PC-9 (cell line): ENCODE results near the gene OTULIN. TPM values are rescaled to one million over a fixed set of nuclear protein-coding genes. Genes with fewer than 3 reads are reported as not detected.
A peak's percentile ranks its signal among the peaks of the same experiment; 100 is the strongest.

Source experiments
- BruUV-seq: library from RNA; stranded (reverse); fragments of 400-500 nt; replicated peaks from 2 replicates; lab custom pipeline; 2021; lab: Mats Ljungman, UMichigan
- CTCF ChIA-PET: fragments of 300-600 bp; sonication (Branson Sonifier 250); formaldehyde crosslinking; loops from one replicate; lab custom pipeline; 2022; ENCODE audit warnings: antibody characterized with exemption; lab: Charles Lee
- POLR2A ChIA-PET: fragments of 300-600 bp; sonication (Branson Sonifier 250); formaldehyde crosslinking; loops from one replicate; lab custom pipeline; 2022; ENCODE audit warnings: antibody characterized with exemption; ENCODE audit not compliant: unreplicated experiment; lab: Charles Lee
- DNase-seq, 2 experiments: peaks; one replicate each; pipeline versions ENCODE4 v3.0.0 to v3.0.0-alpha.2; 2015 to 2022; ENCODE audit warnings: mixed read lengths in 1 of 2
- H2AFZ ChIP-seq: fragments of 200-600 bp; sonication (generic); 2 replicates; pipeline ENCODE4 v1.8.1; 2017; ENCODE audit warnings: antibody characterized with exemption
- H3F3A ChIP-seq: fragments of 200-600 bp; sonication (generic); 2 replicates; pipeline ENCODE4 v1.8.1; 2017; ENCODE audit warnings: antibody characterized with exemption, mild to moderate bottlenecking, low read depth; ENCODE audit not compliant: insufficient read depth
- H3K27ac ChIP-seq: fragments of 200-600 bp; sonication (generic); 2 replicates; pipeline ENCODE4 v1.6.1; 2016; ENCODE audit warnings: mixed run types
- H3K27me3 ChIP-seq: fragments of 200-600 bp; sonication (generic); 2 replicates; pipeline ENCODE4 v1.6.1; 2016; ENCODE audit warnings: low read depth, mixed run types; ENCODE audit not compliant: insufficient read depth
- H3K36me3 ChIP-seq: fragments of 200-600 bp; sonication (generic); 2 replicates; pipeline ENCODE4 v1.6.1; 2016; ENCODE audit warnings: low read depth, mixed run types
- H3K4me1 ChIP-seq: fragments of 200-600 bp; sonication (generic); replicated peaks from 2 replicates; pipeline ENCODE4 v1.6.1; 2016; ENCODE audit warnings: mixed run types; ENCODE audit not compliant: insufficient read depth
- H3K4me2 ChIP-seq: fragments of 200-600 bp; sonication (generic); 2 replicates; pipeline ENCODE4 v1.6.1; 2017; ENCODE audit warnings: mixed run types
- H3K4me3 ChIP-seq: fragments of 200-600 bp; sonication (generic); 2 replicates; pipeline ENCODE4 v1.6.1; 2016; ENCODE audit warnings: mixed run types
- H3K79me2 ChIP-seq: fragments of 200-600 bp; sonication (generic); 2 replicates; pipeline ENCODE4 v1.6.1; 2017; ENCODE audit warnings: low read depth, mixed run types
- H3K9me2 ChIP-seq: fragments of 200-600 bp; sonication (generic); 2 replicates; pipeline ENCODE4 v1.8.1; 2017; ENCODE audit warnings: mild to moderate bottlenecking; ENCODE audit not compliant: insufficient read depth
- H3K9me3 ChIP-seq: fragments of 200-600 bp; sonication (generic); 2 replicates; pipeline ENCODE4 v1.8.1; 2016; ENCODE audit warnings: low read depth; ENCODE audit not compliant: insufficient read depth
- H4K20me1 ChIP-seq: fragments of 200-600 bp; sonication (generic); 2 replicates; pipeline ENCODE4 v1.8.1; 2017; ENCODE audit not compliant: insufficient read depth
- CTCF ChIP-seq: fragments of 200-600 bp; sonication (generic); conservative IDR thresholded peaks from 2 replicates; pipeline ENCODE4 v1.6.1; 2017; ENCODE audit warnings: mixed run types, antibody characterized with exemption, mild to moderate bottlenecking, moderate library complexity
- EZH2 ChIP-seq: fragments of 200-600 bp; sonication (generic); IDR thresholded peaks from 2 replicates; pipeline ENCODE4 v1.8.0; 2017; ENCODE audit warnings: antibody characterized with exemption, low read depth
- intact Hi-C: fragments of 100-400 bp; cut with micrococcal nuclease; formaldehyde crosslinking; loops from one replicate; pipeline ENCODE4 v1.10.0; 2022; ENCODE audit not compliant: unreplicated experiment
- total RNA-seq: library from RNA; stranded (reverse); gene quantifications from 2 replicates; pipeline ENCODE4 v1.2.3, GENCODE V29; 2021

OTULIN gene
- total RNA-seq, 1 experiment from 2014 or later: 77.2 TPM

GRCh38 chr5:14663734-14664269 lies 716 bp upstream of the OTULIN start:
- peak overlapping the region; percentile 91 for H3K4me2 ChIP-seq
- ChIA-PET CTCF (no interaction called here), POLR2A (no interaction called here)
- H3K4me1 ChIP-seq: peaks cover 28% of the 10 kb centered on the region
- intact Hi-C loops: loop anchor here (1.0 to 5.0 kb wide), 4 partner anchors 177 to 677 kb away; no protein-coding TSS in a partner anchor
- H3K79me2 ChIP-seq: peaks cover 43% of the 10 kb centered on the region
- peaks cover 14% of the 10 kb centered on the region for H4K20me1 ChIP-seq
- peak overlapping the region; percentile 73 for H3K4me3 ChIP-seq
- H3K9me3 ChIP-seq: no peaks in the 10 kb centered on the region
- no peaks in the 10 kb centered on the region for H3K36me3 ChIP-seq
- no peak for TF ChIP-seq EZH2
- H2AFZ ChIP-seq: peak overlapping the region; percentile 100
- TSS peak; percentile 73 for BruUV-seq
- no peaks in the 10 kb centered on the region for H3K9me2 ChIP-seq
- H3K27ac ChIP-seq: peak overlapping the region; percentile 21
- H3K27me3 ChIP-seq: no peaks in the 10 kb centered on the region
- DNase-seq: no peak
- 0 out of 2 replicates have a peak, but pooled peaks cover 10% of the 10 kb centered on the region for H3F3A ChIP-seq

GRCh38 chr5:14665101-14665822 lies 744 bp downstream of the OTULIN start:
- Histone ChIP-seq H2AFZ (peak overlapping the region; percentile 100), H3K27me3 (no peaks in the 10 kb centered on the region), H3F3A (0 out of 2 replicates have a peak, but pooled peaks cover 9% of the 10 kb centered on the region), H3K9me3 (no peaks in the 10 kb centered on the region), H4K20me1 (peaks cover 14% of the 10 kb centered on the region), H3K4me2 (peak overlapping the region; percentile 91), H3K4me1 (peaks cover 33% of the 10 kb centered on the region), H3K4me3 (peak overlapping the region; percentile 73), H3K27ac (no peak overlapping the region), H3K79me2 (peaks cover 58% of the 10 kb centered on the region), H3K36me3 (no peaks in the 10 kb centered on the region), H3K9me2 (no peaks in the 10 kb centered on the region)
- intact Hi-C loops: loop anchor here (1.0 kb wide), 3 partner anchors 61 to 343 kb away; no protein-coding TSS in a partner anchor
- TF ChIP-seq CTCF (no peak), EZH2 (no peak)
- BruUV-seq: TSS peak; percentile 71
- peak in 1 of 2 experiments; percentile 52 for DNase-seq
- ChIA-PET POLR2A (no interaction called here), CTCF (no interaction called here)

- Histone ChIP-seq H3F3A (0 out of 2 replicates have a peak, but pooled peaks cover 2% of the 10 kb centered on the region), H3K9me2 (no peaks in the 10 kb centered on the region), H3K36me3 (no peaks in the 10 kb centered on the region), H3K27ac (no peak overlapping the region), H3K27me3 (no peaks in the 10 kb centered on the region), H3K4me1 (peaks cover 33% of the 10 kb centered on the region), H2AFZ (no peak overlapping the region), H3K4me2 (peak overlapping the region; percentile 91), H3K9me3 (no peaks in the 10 kb centered on the region), H3K79me2 (peaks cover 65% of the 10 kb centered on the region), H4K20me1 (peaks cover 20% of the 10 kb centered on the region), H3K4me3 (peak overlapping the region; percentile 73)
- ChIA-PET CTCF (no interaction called here), POLR2A (no interaction called here)
- no TSS peak for BruUV-seq
- intact Hi-C loops: loop anchor here (1.0 kb wide), 3 partner anchors 60 to 342 kb away; no protein-coding TSS in a partner anchor
- no peak for DNase-seq
- TF ChIP-seq EZH2: no peak
- TF ChIP-seq CTCF: no peak
These were observed 1.4 kb downstream of the OTULIN start for GRCh38 chr5:14665949-14666348.
